GM08714 (cell line): ENCODE results near the gene PTPRC.

ENCODE experiments used
- H3K4me3 ChIP-seq: fragments of 200-500 bp; sonication (Bioruptor generic); 2 replicates; pipeline ENCODE4 v1.5.1; 2014; ENCODE audit warnings: mild to moderate bottlenecking, low read length, inconsistent platforms
- ZNF274 ChIP-seq: IDR thresholded peaks from 2 replicates; pipeline ENCODE4 v1.6.1; 2012; ENCODE audit warnings: mild to moderate bottlenecking, low read depth, low read length

PTPRC gene

DNA sequence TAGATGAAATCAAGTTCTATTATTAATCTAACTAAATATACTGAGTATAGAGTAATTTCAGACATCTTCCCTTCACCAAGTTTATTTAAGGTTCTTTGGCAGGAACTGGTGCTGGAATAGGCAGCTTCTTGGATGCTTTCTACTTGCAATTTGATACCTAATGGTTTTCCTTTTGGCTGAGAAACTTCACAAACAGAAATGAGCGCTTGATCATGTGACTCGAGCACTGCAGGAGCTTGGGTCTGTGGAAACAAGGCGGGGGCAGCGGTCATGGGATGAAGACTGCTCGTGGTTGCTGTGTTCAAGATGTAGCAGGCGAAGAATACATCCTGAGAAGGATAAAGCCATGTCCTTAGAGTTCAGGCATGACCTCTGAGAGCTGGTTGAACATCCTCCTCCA, 136.8 kb downstream of the PTPRC start:
- no peak overlapping the region for H3K4me3 ChIP-seq

DNA sequence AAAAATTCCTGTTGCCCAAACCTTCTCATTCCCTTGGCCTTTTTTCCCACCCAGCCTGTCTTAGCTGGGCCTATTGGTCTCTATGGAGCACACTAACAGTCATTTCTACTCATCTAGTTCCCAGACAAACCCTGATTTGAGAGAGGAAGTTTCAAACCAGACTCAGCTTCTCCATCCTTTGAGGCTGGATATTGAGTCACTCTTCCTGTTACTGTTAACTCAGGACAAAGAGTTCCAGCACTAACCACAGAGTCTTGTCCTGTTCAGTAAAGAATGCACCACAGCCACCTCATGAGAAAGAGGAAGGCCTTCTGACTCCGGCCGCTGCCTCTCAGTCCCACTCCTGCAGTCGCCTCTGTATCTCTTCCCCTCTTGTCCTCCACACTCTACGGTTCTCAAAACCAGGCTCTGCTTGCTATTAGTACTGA, 137.8 kb downstream of the PTPRC start:
- TF ChIP-seq ZNF274, result no peak
- H3K4me3 ChIP-seq, result no peak overlapping the region

More for the DNA sequence above, 136.8 kb downstream of the PTPRC start:
- TF ChIP-seq ZNF274, result no peak

DNA sequence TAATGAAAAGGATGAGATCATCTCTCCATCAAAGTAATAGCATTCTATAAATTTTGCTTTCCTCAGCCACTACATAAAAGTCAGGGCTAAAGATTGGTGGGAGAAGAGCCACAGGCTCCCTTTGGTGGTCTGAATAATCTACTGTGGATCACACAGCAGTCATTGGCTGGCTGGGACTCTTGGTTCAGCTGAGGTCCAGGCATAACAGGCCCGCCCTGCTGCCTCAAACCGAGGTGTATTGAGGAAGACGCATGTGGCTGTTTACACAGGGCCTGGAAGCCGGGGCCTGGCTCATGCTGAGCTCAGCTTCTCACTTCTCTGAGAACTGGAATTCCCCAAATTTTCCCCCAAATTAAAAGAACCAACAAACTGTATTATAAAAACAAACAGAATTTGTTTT, 139.2 kb downstream of the PTPRC start:
- no peak for TF ChIP-seq ZNF274
- no peak overlapping the region for H3K4me3 ChIP-seq

DNA sequence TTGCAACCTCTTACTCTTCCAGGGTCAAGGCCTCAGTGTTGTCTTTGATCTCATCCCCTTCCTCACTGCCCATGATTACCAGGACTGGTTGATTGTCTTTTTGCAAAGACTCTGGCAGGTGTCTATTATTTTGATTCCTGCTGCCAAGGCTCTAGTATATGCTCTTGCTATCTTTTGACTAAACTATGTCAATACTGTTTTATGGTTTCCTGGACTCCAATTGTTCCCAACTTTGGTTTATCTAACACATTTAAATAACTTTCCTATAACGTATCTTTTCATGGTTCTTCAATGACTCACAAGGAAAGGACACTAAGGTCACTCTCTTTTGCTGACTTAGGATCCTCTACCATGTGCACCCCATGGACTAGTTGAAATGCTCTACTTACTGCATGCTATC, 141.5 kb downstream of the PTPRC start:
- H3K4me3 ChIP-seq, result no peak overlapping the region
- TF ChIP-seq ZNF274, result no peak

DNA sequence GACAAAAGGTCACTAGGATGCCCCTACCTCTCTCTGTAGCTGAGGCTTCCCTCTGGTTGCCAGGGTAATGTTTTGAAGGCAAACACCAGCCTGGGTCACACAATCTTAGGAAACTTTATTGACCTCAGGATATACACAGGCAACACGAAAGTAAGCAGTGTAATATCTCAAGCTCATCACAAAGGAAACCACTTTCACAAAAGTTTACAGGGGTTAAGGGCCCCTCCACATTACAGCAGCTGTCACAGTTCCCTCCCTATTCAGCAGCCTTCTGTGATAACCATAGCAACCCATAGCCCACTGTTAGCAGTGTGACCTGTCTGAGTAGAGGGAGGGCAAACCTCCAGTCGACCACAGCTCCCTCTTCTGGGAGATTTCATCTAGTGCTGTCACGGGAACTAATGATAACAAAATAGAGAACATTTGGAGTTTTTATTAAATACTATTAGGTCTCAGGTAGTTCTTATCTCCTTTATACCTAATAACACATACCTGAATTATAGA, 149.8 kb downstream of the PTPRC start:
- TF ChIP-seq ZNF274, result no peak

DNA sequence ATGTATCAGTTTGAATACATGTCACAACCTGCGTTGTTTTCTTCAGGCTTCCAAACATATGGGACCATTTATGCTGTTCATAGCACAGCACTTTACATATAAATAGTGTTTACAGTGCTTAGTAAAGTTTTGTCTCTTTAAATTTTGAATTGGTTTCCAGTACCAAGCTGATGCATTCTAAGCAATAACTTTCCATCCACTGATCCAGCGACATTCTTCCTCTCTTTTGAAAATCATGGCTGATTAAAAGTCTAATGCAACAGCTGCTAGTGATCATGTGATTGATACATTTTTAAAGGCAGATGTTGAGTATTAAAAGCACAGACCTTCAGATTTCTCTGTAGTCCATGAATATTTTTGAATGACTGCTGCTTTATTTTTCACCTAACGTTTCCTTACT, 154.9 kb downstream of the PTPRC start:
- no peak overlapping the region for H3K4me3 ChIP-seq
- TF ChIP-seq ZNF274, result no peak

More for the DNA sequence above, 149.8 kb downstream of the PTPRC start:
- H3K4me3 ChIP-seq, result no peak overlapping the region

DNA sequence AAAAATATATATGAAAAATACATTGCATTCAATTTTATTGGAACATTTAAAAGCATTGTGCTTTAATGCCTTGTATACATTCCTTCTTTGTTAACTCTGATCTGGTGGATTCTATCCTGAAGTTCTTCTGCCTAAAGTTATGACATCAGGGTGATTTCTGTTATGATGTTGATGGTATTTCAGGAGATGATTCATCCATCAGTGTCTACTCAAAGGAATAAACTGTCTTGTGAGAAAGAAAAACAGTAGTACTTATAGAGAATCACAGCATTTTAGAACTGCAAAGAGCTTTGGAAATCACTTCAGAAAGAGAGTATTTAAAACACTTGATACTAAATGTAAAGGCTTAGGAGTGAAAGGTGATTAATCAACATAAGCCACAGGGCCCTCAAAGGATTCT, 155.7 kb downstream of the PTPRC start:
- H3K4me3 ChIP-seq, result no peak overlapping the region
- TF ChIP-seq ZNF274, result no peak

DNA sequence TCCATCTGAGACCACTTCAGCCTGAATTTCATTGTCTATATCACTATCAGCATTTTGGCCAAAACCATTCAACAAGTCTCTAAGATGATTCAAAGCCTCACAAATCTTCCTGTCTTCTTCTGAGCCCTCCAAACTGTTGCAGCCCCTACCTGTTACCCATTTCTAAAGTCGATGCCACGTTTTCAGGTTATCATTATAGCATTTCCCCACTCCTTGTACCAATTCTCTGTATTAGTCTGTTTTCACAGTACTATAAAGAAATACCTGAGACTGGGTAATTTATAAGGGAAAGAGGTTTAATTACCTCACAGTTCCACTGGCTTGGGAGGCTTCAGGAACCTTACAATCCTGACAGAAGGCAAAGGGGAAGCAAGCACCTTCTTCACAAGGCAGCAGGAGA, 158.8 kb downstream of the PTPRC start:
- no peak for TF ChIP-seq ZNF274
- H3K4me3 ChIP-seq, result no peak overlapping the region

DNA sequence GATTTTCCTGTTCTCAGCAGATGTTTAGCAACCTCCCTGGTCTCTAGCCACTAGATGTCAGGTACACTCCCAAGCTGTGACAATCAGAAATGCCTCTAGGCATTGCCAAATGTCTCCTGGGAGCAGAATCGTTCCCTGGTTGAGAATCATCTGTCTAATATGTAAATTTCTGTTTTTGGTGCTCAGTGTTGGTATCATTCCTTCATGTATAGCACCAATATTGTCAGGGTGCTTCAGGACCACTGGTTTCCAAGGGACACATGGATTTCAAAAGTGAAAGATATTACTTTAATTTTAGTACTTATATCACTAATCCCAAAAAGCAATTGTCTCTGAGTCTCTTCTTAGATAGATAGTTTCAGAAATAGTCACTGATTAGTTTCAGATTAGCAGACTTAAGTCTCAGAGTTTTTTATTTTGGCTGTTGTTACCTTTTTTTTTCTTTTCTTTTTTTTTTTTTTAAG, 160.1 kb downstream of the PTPRC start:
- H3K4me3 ChIP-seq, result peak overlapping the region; percentile 22; the same call in 1 of the 2 replicates

DNA sequence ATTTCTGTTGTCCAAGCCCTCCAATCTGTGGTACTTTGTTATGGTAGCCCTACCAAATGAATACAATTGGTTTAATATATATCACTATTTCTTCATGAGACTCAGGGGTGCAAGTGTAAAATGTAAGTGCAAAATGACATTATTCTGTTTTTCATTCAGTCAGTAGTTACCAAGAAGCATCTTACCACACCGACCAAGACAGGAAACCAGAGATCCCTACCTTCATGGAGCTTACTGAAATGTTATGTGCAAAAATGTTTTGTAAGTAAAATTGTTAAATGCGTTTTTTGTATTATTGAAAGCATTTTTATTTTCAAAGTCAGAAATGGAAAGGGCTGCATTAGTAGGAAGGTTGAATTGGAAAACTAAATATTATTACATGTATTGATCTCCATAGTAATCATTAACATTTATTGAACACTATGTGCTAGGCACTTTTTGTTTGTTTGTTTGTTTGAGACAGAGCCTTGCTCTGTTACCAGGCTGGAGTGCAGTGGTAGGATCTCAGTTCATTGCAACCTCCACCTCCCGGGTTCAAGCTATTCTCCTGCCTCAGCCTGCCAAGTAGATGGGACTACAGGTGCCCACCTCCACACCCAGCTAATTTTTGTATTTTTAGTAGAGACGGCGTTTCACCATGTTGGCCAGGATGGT, 166.8 kb downstream of the PTPRC start:
- no peak for TF ChIP-seq ZNF274
- no peak overlapping the region for H3K4me3 ChIP-seq

More for the DNA sequence above, 160.1 kb downstream of the PTPRC start:
- TF ChIP-seq ZNF274, result no peak

DNA sequence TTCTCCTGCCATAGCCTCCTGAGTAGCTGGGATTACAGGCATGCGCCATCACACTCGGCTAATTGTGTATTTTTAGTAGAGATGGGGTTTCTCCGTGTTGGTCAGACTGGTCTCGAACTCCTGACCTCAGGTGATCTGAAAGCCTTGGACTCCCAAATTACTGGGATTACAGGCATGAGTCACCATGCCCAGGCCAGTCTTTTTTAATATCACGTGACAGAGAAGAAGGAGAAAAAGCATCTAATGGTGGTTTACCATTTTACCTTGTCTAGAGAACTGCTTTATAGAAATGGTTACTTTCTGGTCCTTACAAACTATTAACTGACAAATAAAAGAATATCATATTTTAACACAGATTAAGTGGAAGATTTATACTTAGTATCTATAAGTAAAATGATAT, 168.0 kb downstream of the PTPRC start:
- H3K4me3 ChIP-seq, result no peak overlapping the region
- no peak for TF ChIP-seq ZNF274
